Esophagus muscularis mucosa (tissue), 4 donors: ENCODE results near the gene MMP24OS.

Experiments
- EP300 ChIP-seq: sonication (generic); formaldehyde crosslinking; IDR thresholded peaks from one replicate; pipeline ENCODE4 v1.6.1; 2017; ENCODE audit warnings: antibody characterized with exemption
- POLR2A ChIP-seq: fragments of 450-650 bp; IDR thresholded peaks from one replicate; pipeline ENCODE4 v1.6.1; 2017; ENCODE audit warnings: antibody characterized with exemption, moderate library complexity, mild to moderate bottlenecking, low read depth
- POLR2AphosphoS5 ChIP-seq, 2 donors: sonication (generic); formaldehyde crosslinking; IDR thresholded peaks; one replicate each; pipeline ENCODE4 v1.6.1; 2017; ENCODE audit warnings: antibody characterized with exemption in 2 of 2
- TF ChIP-seq, protein P1 (sequence below), 3 experiments: fragments of 200-600 bp in 2 of 3; fragments of 450-650 bp in 1 of 3; sonication (generic) in 2 of 3; IDR thresholded peaks; one replicate each; pipeline ENCODE4 v1.5.1; 2017 to 2019; ENCODE audit warnings: antibody characterized with exemption in 3 of 3, mild to moderate bottlenecking in 2 of 3, moderate library complexity in 1 of 3

DNA sequence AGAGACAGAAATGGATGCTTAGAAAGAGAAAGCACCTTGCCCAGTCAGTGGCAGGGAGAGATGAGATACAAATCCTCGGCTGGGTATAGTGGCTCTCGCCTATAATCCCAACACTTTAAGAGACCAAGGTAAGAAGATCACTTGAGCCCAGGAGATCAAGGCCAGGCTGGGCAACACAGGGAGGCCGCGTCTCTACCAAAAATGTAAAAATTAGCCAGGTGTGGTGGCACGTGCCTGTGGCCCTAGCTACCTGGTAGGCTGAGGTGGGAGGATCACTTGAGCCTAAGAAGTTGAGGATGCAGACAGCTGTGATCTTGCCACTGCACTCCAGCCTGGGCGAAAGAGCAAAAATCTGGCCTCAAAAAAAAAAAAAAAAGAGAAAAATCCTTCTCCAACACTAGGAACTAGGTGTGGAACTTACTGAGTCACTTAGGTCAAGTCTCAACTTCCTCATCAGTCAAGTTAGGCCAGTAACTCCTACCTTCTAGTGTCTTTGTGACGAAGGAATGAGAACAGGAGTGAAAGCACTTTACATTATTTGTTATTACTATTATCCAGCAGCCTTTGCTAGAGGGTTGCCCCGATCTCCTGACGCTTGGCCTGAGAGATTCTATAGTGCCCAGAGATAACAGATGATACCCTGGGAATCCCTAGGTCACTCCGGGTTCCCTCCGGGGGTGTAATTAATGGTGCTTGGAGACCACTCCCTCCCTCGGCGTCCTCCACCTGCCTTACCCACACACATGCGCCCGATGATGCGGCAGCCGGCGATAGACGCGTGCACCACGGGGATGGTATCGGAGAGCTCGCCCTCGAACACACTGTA is 5.7 kb upstream of the MMP24OS start:
- TF ChIP-seq POLR2A (no peak), POLR2AphosphoS5 (IDR thresholded peaks at IDR 0.05) (no peak), EP300 (no peak)
- TF ChIP-seq, protein P1, sequence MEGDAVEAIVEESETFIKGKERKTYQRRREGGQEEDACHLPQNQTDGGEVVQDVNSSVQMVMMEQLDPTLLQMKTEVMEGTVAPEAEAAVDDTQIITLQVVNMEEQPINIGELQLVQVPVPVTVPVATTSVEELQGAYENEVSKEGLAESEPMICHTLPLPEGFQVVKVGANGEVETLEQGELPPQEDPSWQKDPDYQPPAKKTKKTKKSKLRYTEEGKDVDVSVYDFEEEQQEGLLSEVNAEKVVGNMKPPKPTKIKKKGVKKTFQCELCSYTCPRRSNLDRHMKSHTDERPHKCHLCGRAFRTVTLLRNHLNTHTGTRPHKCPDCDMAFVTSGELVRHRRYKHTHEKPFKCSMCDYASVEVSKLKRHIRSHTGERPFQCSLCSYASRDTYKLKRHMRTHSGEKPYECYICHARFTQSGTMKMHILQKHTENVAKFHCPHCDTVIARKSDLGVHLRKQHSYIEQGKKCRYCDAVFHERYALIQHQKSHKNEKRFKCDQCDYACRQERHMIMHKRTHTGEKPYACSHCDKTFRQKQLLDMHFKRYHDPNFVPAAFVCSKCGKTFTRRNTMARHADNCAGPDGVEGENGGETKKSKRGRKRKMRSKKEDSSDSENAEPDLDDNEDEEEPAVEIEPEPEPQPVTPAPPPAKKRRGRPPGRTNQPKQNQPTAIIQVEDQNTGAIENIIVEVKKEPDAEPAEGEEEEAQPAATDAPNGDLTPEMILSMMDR (IDR thresholded peaks at IDR 0.05) = no peak
